ENCODE results near the gene JMJD4.

The JMJD4 gene

GRCh38 chr1:227685807-227686206, 49.3 kb downstream of the JMJD4 start:
- DNase-seq (ENCODE audit: low read depth in 2 of 2), result no peak
